Trophoblast cell (in vitro differentiated cells and primary cell): ENCODE measurements around the gene SLC17A3.
A peak's percentile ranks its signal among the peaks of the same experiment; 100 is the strongest.

ENCODE experiments used
- DNase-seq, 2 donors: peaks; one replicate each; pipeline ENCODE4 v3.0.0-alpha.2; 2016
- H2AFZ ChIP-seq: 2 replicates; pipeline ENCODE4 v1.6.1; 2013; ENCODE audit warnings: low read length, moderate library complexity, mild to moderate bottlenecking; ENCODE audit not compliant: insufficient read depth, poor library complexity
- H2AK5ac ChIP-seq: 2 replicates; pipeline ENCODE4 v1.6.1; 2013; ENCODE audit warnings: mild to moderate bottlenecking, low read length
- H2BK120ac ChIP-seq: 2 replicates; pipeline ENCODE4 v1.6.1; 2013; ENCODE audit warnings: low read length, mild to moderate bottlenecking, moderate library complexity; ENCODE audit not compliant: insufficient read depth, poor library complexity
- H2BK12ac ChIP-seq: 2 replicates; pipeline ENCODE4 v1.6.1; 2013; ENCODE audit warnings: mild to moderate bottlenecking, low read length, moderate library complexity
- H2BK5ac ChIP-seq: 2 replicates; pipeline ENCODE4 v1.6.1; 2013; ENCODE audit warnings: low read length, low read depth, moderate library complexity, mild to moderate bottlenecking; ENCODE audit not compliant: poor library complexity
- H3K14ac ChIP-seq: 2 replicates; pipeline ENCODE4 v1.6.1; 2013; ENCODE audit warnings: mild to moderate bottlenecking, low read length
- H3K18ac ChIP-seq: 2 replicates; pipeline ENCODE4 v1.6.1; 2013; ENCODE audit warnings: mild to moderate bottlenecking, low read length
- H3K23ac ChIP-seq: 2 replicates; pipeline ENCODE4 v1.6.1; 2013; ENCODE audit warnings: low read length
- H3K27ac ChIP-seq: 2 replicates; pipeline ENCODE4 v1.5.1; 2013; ENCODE audit warnings: low read depth, mild to moderate bottlenecking, inconsistent platforms, low read length, moderate library complexity
- H3K27me3 ChIP-seq: 2 replicates; pipeline ENCODE4 v1.6.1; 2013; ENCODE audit warnings: inconsistent platforms, mild to moderate bottlenecking, low read length, moderate library complexity; ENCODE audit not compliant: insufficient read depth
- H3K36me3 ChIP-seq, 2 experiments: 1 replicate in 1 of 2; 2 replicates in 1 of 2; pipeline ENCODE4 v1.6.1; 2013; ENCODE audit warnings: low read length in 2 of 2, mild to moderate bottlenecking in 2 of 2, moderate library complexity in 1 of 2; ENCODE audit not compliant: insufficient read depth in 2 of 2, control insufficient read depth in 1 of 2
- H3K4ac ChIP-seq: 2 replicates; pipeline ENCODE4 v1.6.1; 2013; ENCODE audit warnings: low read depth, mild to moderate bottlenecking, low read length, moderate library complexity
- H3K4me1 ChIP-seq, 2 experiments: 1 replicate in 1 of 2; 2 replicates in 1 of 2; pipeline ENCODE4 v1.6.1; 2013; ENCODE audit warnings: low read length in 2 of 2, mild to moderate bottlenecking in 2 of 2, moderate library complexity in 1 of 2; ENCODE audit not compliant: insufficient read depth in 2 of 2, control insufficient read depth in 1 of 2
- H3K4me2 ChIP-seq: 2 replicates; pipeline ENCODE4 v1.6.1; 2013; ENCODE audit warnings: inconsistent platforms, mild to moderate bottlenecking, low read length, moderate library complexity
- H3K4me3 ChIP-seq: 2 replicates; pipeline ENCODE4 v1.5.1; 2013; ENCODE audit warnings: mild to moderate bottlenecking, low read depth, low read length, inconsistent platforms
- H3K79me1 ChIP-seq: one replicate; pipeline ENCODE4 v1.6.1; 2013; ENCODE audit warnings: low read length
- H3K79me2 ChIP-seq: 2 replicates; pipeline ENCODE4 v1.6.1; 2013; ENCODE audit warnings: low read length, mild to moderate bottlenecking; ENCODE audit not compliant: control insufficient read depth, insufficient read depth, poor library complexity
- H3K9ac ChIP-seq: 2 replicates; pipeline ENCODE4 v1.6.1; 2013; ENCODE audit warnings: mild to moderate bottlenecking, low read length
- H3K9me3 ChIP-seq: 2 replicates; pipeline ENCODE4 v1.6.1; 2013; ENCODE audit warnings: low read depth, mild to moderate bottlenecking, control low read depth, inconsistent platforms, low read length; ENCODE audit not compliant: insufficient read depth
- H4K12ac ChIP-seq: 2 replicates; pipeline ENCODE4 v1.6.1; 2013; ENCODE audit warnings: low read depth, mild to moderate bottlenecking, low read length, moderate library complexity
- H4K8ac ChIP-seq: 2 replicates; pipeline ENCODE4 v1.6.1; 2013; ENCODE audit warnings: low read depth, mild to moderate bottlenecking, low read length, moderate library complexity
- H4K91ac ChIP-seq: one replicate; pipeline ENCODE4 v1.6.1; 2013; ENCODE audit warnings: low read depth, mild to moderate bottlenecking, low read length, moderate library complexity
- WGBS: extraction: QIAGEN DNeasy Blood & Tissue Kit; methylation state at CpG from one replicate; pipeline ENCODE4 v1.1.7; 2013; ENCODE audit warnings: missing lambda C conversion rate; ENCODE audit not compliant: insufficient read length, insufficient coverage; ENCODE audit errors: extremely low coverage; 5-methylcytosine and 5-hydroxymethylcytosine counted together

Gene SLC17A3

DNA sequence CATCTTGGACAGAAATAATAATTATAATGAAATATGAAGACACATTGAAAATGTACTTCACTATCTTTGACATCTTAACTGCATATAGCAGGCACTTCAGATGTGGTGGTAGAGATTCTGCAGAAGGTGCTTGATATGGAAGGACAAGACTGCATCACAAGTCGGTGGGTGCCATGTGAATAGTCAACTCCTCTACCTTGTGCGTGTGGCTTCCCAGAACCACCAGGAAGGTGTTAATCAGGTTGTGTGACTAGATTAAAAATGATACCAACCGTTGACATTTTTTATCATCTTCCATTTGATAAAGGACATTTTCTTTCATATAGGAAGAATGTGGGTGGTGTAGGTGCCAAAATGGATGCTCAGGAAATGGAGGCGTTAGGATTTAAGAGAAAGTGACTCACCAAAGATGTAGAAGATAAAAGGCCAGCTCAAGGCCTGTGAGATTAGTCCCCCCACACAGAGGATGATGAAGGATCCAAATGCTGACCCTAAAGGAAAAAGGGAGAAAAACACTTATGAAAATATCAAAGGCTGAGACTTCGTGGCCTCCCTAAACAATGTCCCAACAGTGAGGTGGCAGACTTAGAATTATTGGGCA lies 44.1 kb upstream of the SLC17A3 start:
- Histone ChIP-seq H2BK5ac (no peak overlapping the region), H3K4me2 (no peak overlapping the region), H3K4ac (no peak overlapping the region), H3K79me2 (no peaks in the 10 kb centered on the region), H3K27ac (no peak overlapping the region), H3K18ac (no peak overlapping the region), H2BK12ac (no peak overlapping the region), H3K36me3 (no peaks in the 10 kb centered on the region), H3K4me1 (no peaks in the 10 kb centered on the region), H3K79me1 (no peaks in the 10 kb centered on the region), H2AFZ (no peak overlapping the region), H3K23ac (no peak overlapping the region), H4K91ac (no peak overlapping the region), H4K8ac (no peak overlapping the region), H3K9ac (no peak overlapping the region), H3K4me3 (no peak overlapping the region), H3K9me3 (no peaks in the 10 kb centered on the region), H3K14ac (no peak overlapping the region), H2AK5ac (no peak overlapping the region), H3K27me3 (no peaks in the 10 kb centered on the region), H4K12ac (no peak overlapping the region), H2BK120ac (no peak overlapping the region)
- no CpG with 5 or more reads among the region's 5 CpGs for WGBS
- DNase-seq = no peak

DNA sequence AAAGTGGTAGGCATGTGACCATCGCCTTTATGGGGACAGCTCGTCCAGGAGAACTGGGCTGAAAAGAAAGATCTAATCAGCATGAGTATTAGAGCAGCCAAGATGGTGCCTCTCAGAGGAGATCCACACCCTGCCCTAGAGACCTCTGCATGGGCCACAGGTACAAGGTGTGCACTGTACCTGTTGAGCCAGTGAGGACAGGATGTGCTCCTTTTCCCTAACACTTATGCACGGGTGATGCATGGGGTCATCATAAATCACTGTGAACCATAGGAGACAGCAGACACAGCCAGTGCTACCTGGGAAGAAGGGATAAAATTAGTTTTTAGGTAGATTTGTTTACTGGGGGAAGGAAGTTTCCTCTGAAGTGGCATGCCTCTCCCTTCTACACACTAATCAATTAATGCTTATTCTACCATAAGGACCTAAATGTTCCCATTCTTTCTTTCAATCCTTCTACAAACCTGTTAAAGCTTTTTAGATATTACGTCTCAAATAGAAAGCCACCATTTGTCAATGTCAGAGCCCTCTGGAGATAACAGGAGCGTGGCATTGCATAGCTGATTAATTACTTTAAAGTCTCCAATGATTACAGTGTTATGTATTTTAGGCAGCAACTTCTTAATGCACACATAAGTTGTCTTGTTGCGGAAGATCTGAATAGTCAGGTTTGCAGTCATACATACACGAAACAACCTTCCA lies 42.9 kb upstream of the SLC17A3 start:
- DNase-seq = no peak
- Histone ChIP-seq H3K18ac (no peak overlapping the region), H3K4me2 (no peak overlapping the region), H2BK12ac (no peak overlapping the region), H3K27me3 (no peaks in the 10 kb centered on the region), H2BK5ac (no peak overlapping the region), H3K9ac (no peak overlapping the region), H3K23ac (no peak overlapping the region), H3K79me1 (no peaks in the 10 kb centered on the region), H2AK5ac (no peak overlapping the region), H3K27ac (no peak overlapping the region), H3K4me1 (no peaks in the 10 kb centered on the region), H4K12ac (no peak overlapping the region), H4K91ac (no peak overlapping the region), H3K4me3 (no peak overlapping the region), H3K14ac (no peak overlapping the region), H3K9me3 (no peaks in the 10 kb centered on the region), H3K4ac (no peak overlapping the region), H2AFZ (no peak overlapping the region), H3K79me2 (no peaks in the 10 kb centered on the region), H3K36me3 (no peaks in the 10 kb centered on the region), H4K8ac (no peak overlapping the region), H2BK120ac (no peak overlapping the region)
- no CpG with 5 or more reads among the region's 7 CpGs for WGBS

DNA sequence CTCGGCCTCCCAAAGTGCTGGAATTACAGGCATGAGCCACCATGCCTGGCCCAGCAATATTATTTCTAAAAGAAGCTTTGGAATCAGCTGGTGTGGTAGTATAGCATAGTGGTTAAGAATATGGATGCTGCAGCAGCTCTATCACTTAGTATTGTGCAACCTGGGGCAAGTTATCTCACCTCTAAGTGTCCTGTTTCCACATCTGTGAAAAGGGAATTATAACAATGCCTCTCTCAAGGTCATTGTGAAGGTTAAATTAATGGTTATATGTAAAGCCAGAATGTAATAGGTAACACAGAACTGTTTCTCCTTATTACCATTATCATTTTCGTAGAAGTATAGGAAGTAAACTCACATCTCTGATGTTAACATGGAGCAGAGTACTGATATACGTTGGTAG lies 42.3 kb upstream of the SLC17A3 start:
- no peaks in the 10 kb centered on the region for H3K9me3 ChIP-seq
- H4K12ac ChIP-seq = no peak overlapping the region
- H3K4me2 ChIP-seq = no peak overlapping the region
- H3K23ac ChIP-seq = no peak overlapping the region
- H3K4ac ChIP-seq = no peak overlapping the region
- H3K79me2 ChIP-seq = no peaks in the 10 kb centered on the region
- no peak overlapping the region for H2BK120ac ChIP-seq
- no peak overlapping the region for H3K27ac ChIP-seq
- no peak overlapping the region for H3K4me3 ChIP-seq
- H3K79me1 ChIP-seq = no peaks in the 10 kb centered on the region
- no peak overlapping the region for H4K91ac ChIP-seq
- H2BK12ac ChIP-seq = no peak overlapping the region
- H2AK5ac ChIP-seq = no peak overlapping the region
- H2BK5ac ChIP-seq = no peak overlapping the region
- peak in 1 of 2 donors; percentile 38 for DNase-seq
- H4K8ac ChIP-seq = no peak overlapping the region
- no peak overlapping the region for H3K18ac ChIP-seq
- no peak overlapping the region for H2AFZ ChIP-seq
- no peaks in the 10 kb centered on the region for H3K36me3 ChIP-seq
- no peak overlapping the region for H3K14ac ChIP-seq
- H3K9ac ChIP-seq = no peak overlapping the region
- H3K27me3 ChIP-seq = no peaks in the 10 kb centered on the region
- no peaks in the 10 kb centered on the region for H3K4me1 ChIP-seq
- WGBS = no CpG with 5 or more reads among the region's 3 CpGs

- H3K4me1 ChIP-seq = no peaks in the 10 kb centered on the region
- H2AK5ac ChIP-seq = no peak overlapping the region
- H3K79me1 ChIP-seq = no peaks in the 10 kb centered on the region
- no peak overlapping the region for H2BK12ac ChIP-seq
- no peak overlapping the region for H2BK5ac ChIP-seq
- no peak overlapping the region for H4K91ac ChIP-seq
- no peak overlapping the region for H3K4me2 ChIP-seq
- no peak overlapping the region for H3K18ac ChIP-seq
- no peak overlapping the region for H3K4ac ChIP-seq
- no peak overlapping the region for H3K14ac ChIP-seq
- no peak overlapping the region for H2AFZ ChIP-seq
- no peak overlapping the region for H4K8ac ChIP-seq
- H3K79me2 ChIP-seq = no peaks in the 10 kb centered on the region
- DNase-seq = no peak
- H3K27ac ChIP-seq = no peak overlapping the region
- no peak overlapping the region for H3K9ac ChIP-seq
- H3K9me3 ChIP-seq = no peaks in the 10 kb centered on the region
- no peaks in the 10 kb centered on the region for H3K27me3 ChIP-seq
- H3K36me3 ChIP-seq = no peaks in the 10 kb centered on the region
- H4K12ac ChIP-seq = no peak overlapping the region
- H3K4me3 ChIP-seq = no peak overlapping the region
- WGBS = no CpG with 5 or more reads among the region's 3 CpGs
- no peak overlapping the region for H2BK120ac ChIP-seq
- H3K23ac ChIP-seq = no peak overlapping the region
Observed at GRCh38 chr6:25913741-25914140, 39.7 kb upstream of the SLC17A3 start.
